Cardiac fibroblast (primary cell): ENCODE results near the gene PYGM.
A peak's percentile ranks its signal among the peaks of the same experiment; 100 is the strongest.

Experiments
- DNase-seq, 2 donors: peaks; one replicate each; pipeline versions ENCODE4 v3.0.0 to v3.0.0-alpha.2; 2010; ENCODE audit warnings: low read depth in 2 of 2
- H3K4me3 ChIP-seq, 2 donors: replicated peaks in 1 of 2; 1 replicate in 1 of 2; 2 replicates in 1 of 2; pipeline ENCODE4 v1.5.1; 2011; ENCODE audit warnings: low read depth in 2 of 2, low read length in 2 of 2, mild to moderate bottlenecking in 2 of 2, moderate library complexity in 1 of 2
- CTCF ChIP-seq: IDR thresholded peaks from one replicate; pipeline ENCODE4 v1.5.1; 2011; ENCODE audit warnings: low read depth, mild to moderate bottlenecking, low read length, inconsistent platforms

The PYGM gene

GRCh38 chr11:64752175-64752970 is 7.4 kb downstream of the PYGM start:
- TF ChIP-seq CTCF = no peak
- H3K4me3 ChIP-seq = no peak overlapping the region
- DNase-seq = no peak

GRCh38 chr11:64751580-64751979 is 8.2 kb downstream of the PYGM start:
- no peak overlapping the region for H3K4me3 ChIP-seq
- no peak for DNase-seq
- no peak for TF ChIP-seq CTCF

GRCh38 chr11:64751136-64751535 is 8.6 kb downstream of the PYGM start:
- TF ChIP-seq CTCF = no peak
- H3K4me3 ChIP-seq = no peak overlapping the region
- DNase-seq = no peak

- DNase-seq = no peak
- TF ChIP-seq CTCF = no peak
- no peak overlapping the region for H3K4me3 ChIP-seq
Observed at GRCh38 chr11:64750361-64751054, 9.3 kb downstream of the PYGM start.

- peak; percentile 31 to 41 for DNase-seq
- H3K4me3 ChIP-seq = no peak overlapping the region
- TF ChIP-seq CTCF = no peak
Observed at GRCh38 chr11:64747961-64748665, 11.7 kb downstream of the PYGM start.

GRCh38 chr11:64746486-64746885 is 13.3 kb downstream of the PYGM start:
- no peak overlapping the region for H3K4me3 ChIP-seq
- no peak for DNase-seq
- no peak for TF ChIP-seq CTCF
